K562 (cell line): ENCODE measurements around the gene PJA1. TPM values are rescaled to one million over a fixed set of nuclear protein-coding genes. Genes with fewer than 3 reads are reported as not detected.

Experiments
- ATAC-seq: fragments of 200-7000 bp; cut with Tn5 transposase; 3 replicates; pipeline ENCODE4 v1.9.1; 2020; ENCODE audit warnings: moderate library complexity
- BruUV-seq: library from RNA; stranded (reverse); fragments of 400-500 nt; replicated peaks from 2 replicates; lab custom pipeline; 2021; lab: Mats Ljungman, UMichigan
- CTCF ChIA-PET: fragments of 300-600 bp; formaldehyde crosslinking; extraction: SDS; loops from one replicate; lab custom pipeline; 2021; ENCODE audit warnings: low intra/inter-chr PET ratio; lab: Yijun Ruan, JAX
- POLR2A ChIA-PET: fragments of 300-600, 350-650 bp; sonication (Branson Sonifier 250); formaldehyde crosslinking; extraction: SDS; loops from one replicate; lab custom pipeline; 2021; ENCODE audit warnings: antibody characterized with exemption, inconsistent platforms; lab: Yijun Ruan, JAX
- DNase-seq, 4 experiments: peaks; one replicate each; pipeline versions ENCODE4 v3.0.0 to v3.0.0-alpha.2; 2011 to 2018; ENCODE audit warnings: low spot score in 3 of 4, mixed read lengths in 3 of 4; ENCODE audit errors: extremely low read depth in 1 of 4
- FAIRE-seq: peaks from 2 replicates; lab custom pipeline; 2011; peaks lifted over from hg19 to GRCh38; lab: Jason Lieb, UNC
- H2AFZ ChIP-seq: 2 replicates; pipeline ENCODE4 v1.6.0; 2011; ENCODE audit warnings: low read depth, low read length, control low read depth, inconsistent platforms
- H3K27ac ChIP-seq: fragments of 200-600 bp; 3 replicates; pipeline ENCODE4 v1.8.0; 2011; ENCODE audit warnings: low read depth, mild to moderate bottlenecking, control low read depth, inconsistent platforms, low read length, moderate library complexity, mixed read lengths; ENCODE audit errors: extremely low read depth
- H3K27me3 ChIP-seq, 2 experiments: fragments of 300-600 bp in 1 of 2; 2 replicates in 1 of 2; 3 replicates in 1 of 2; pipeline versions ENCODE4 v1.6.0 to v1.8.0; 2011; ENCODE audit warnings: inconsistent platforms in 2 of 2, low read length in 2 of 2, mild to moderate bottlenecking in 1 of 2, mixed read lengths in 1 of 2, moderate library complexity in 1 of 2; ENCODE audit not compliant: control insufficient read depth in 2 of 2, insufficient read depth in 2 of 2
- H3K36me3 ChIP-seq: fragments of 300-600 bp; 3 replicates; pipeline ENCODE4 v1.8.0; 2011; ENCODE audit warnings: mild to moderate bottlenecking, low read length, inconsistent platforms; ENCODE audit not compliant: control insufficient read depth, insufficient read depth
- H3K4me1 ChIP-seq, 2 experiments: fragments of 200-600 bp in 1 of 2; replicated peaks in 1 of 2; 2 replicates in 1 of 2; 3 replicates in 1 of 2; pipeline versions ENCODE4 v1.5.1 to v1.8.0; 2011; ENCODE audit warnings: inconsistent platforms in 2 of 2, low read length in 2 of 2, mild to moderate bottlenecking in 1 of 2, mixed read lengths in 1 of 2, moderate library complexity in 1 of 2; ENCODE audit not compliant: control insufficient read depth in 2 of 2, insufficient read depth in 2 of 2
- H3K4me2 ChIP-seq: 2 replicates; pipeline ENCODE4 v1.6.1; 2011; ENCODE audit warnings: low read length, control low read depth, inconsistent platforms, mixed read lengths; ENCODE audit not compliant: insufficient read depth
- H3K4me3 ChIP-seq: fragments of 200-600 bp; sonication (generic), shearing (Covaris generic); 2 replicates; pipeline ENCODE4 v1.5.1; 2016; ENCODE audit warnings: control low read depth, inconsistent platforms
- H3K79me2 ChIP-seq: fragments of 200-600 bp; 3 replicates; pipeline ENCODE4 v1.8.0; 2011; ENCODE audit warnings: low read length, inconsistent platforms; ENCODE audit not compliant: control insufficient read depth, insufficient read depth
- H3K9ac ChIP-seq, 2 experiments: 2 replicates each; pipeline versions ENCODE4 v1.6.0 to v1.6.1; 2011; ENCODE audit warnings: low read depth in 2 of 2, low read length in 2 of 2, control low read depth in 1 of 2, inconsistent platforms in 1 of 2, mild to moderate bottlenecking in 1 of 2, mixed read lengths in 1 of 2; ENCODE audit not compliant: insufficient read depth in 1 of 2
- H3K9me1 ChIP-seq: one replicate; pipeline ENCODE4 v1.6.0; 2011; ENCODE audit warnings: inconsistent platforms, mild to moderate bottlenecking, low read length, moderate library complexity; ENCODE audit not compliant: control insufficient read depth, insufficient read depth
- H3K9me3 ChIP-seq: replicated peaks from 2 replicates; pipeline ENCODE4 v1.5.1; 2011; ENCODE audit warnings: low read depth, low read length, inconsistent platforms; ENCODE audit not compliant: control insufficient read depth, insufficient read depth
- H4K20me1 ChIP-seq: replicated peaks from 2 replicates; pipeline ENCODE4 v1.6.1; 2011; ENCODE audit warnings: low read length, inconsistent platforms, mixed read lengths; ENCODE audit not compliant: control insufficient read depth, insufficient read depth
- CSDE1 ChIP-seq, 2 experiments: fragments of 450-650 bp; IDR thresholded peaks; 2 replicates each; pipeline ENCODE4 v1.6.1; 2016; ENCODE audit warnings: mild to moderate bottlenecking in 1 of 2
- FOSL1 ChIP-seq: fragments of 200-800 bp; sonication (Bioruptor generic); conservative IDR thresholded peaks from 2 replicates; pipeline ENCODE4 v1.6.1; 2016; ENCODE audit warnings: missing genetic modification characterization, missing compliant biosample characterization
- HDAC6 ChIP-seq: IDR thresholded peaks from 2 replicates; pipeline ENCODE4 v1.6.1; 2012; ENCODE audit warnings: low read depth, mild to moderate bottlenecking, control low read depth, inconsistent platforms, low read length, moderate library complexity
- HNRNPUL1 ChIP-seq: fragments of 200-400 bp; formaldehyde crosslinking; IDR thresholded peaks from 2 replicates; pipeline ENCODE4 v1.6.1; 2017; ENCODE audit warnings: low read length
- JUNB ChIP-seq: fragments of 450-650 bp; formaldehyde crosslinking; conservative IDR thresholded peaks from 2 replicates; pipeline ENCODE4 v1.4.0; 2020; ENCODE audit warnings: mild to moderate bottlenecking
- L3MBTL2 ChIP-seq: fragments of 450-650 bp; IDR thresholded peaks from 2 replicates; pipeline ENCODE4 v1.6.1; 2016; ENCODE audit warnings: mild to moderate bottlenecking, moderate library complexity
- MCM3 ChIP-seq: fragments of 450-650 bp; IDR thresholded peaks from 2 replicates; pipeline ENCODE4 v1.6.1; 2016
- MTA1 ChIP-seq: fragments of 450-650 bp; IDR thresholded peaks from 2 replicates; pipeline ENCODE4 v1.6.1; 2017; ENCODE audit warnings: borderline replicate concordance
- MTA2 ChIP-seq: fragments of 450-650 bp; IDR thresholded peaks from 2 replicates; pipeline ENCODE4 v1.6.1; 2016; ENCODE audit warnings: low read depth
- POLR2AphosphoS2 ChIP-seq: IDR thresholded peaks from 2 replicates; pipeline ENCODE4 v1.6.1; 2012; ENCODE audit warnings: low read length, improper control_type of control experiment
- ZNF239 ChIP-seq: fragments of 250-450 bp; sonication (Bioruptor Pico); IDR thresholded peaks from 2 replicates; pipeline ENCODE4 v1.4.0; 2020; ENCODE audit warnings: mild to moderate bottlenecking
- ZNF764 ChIP-seq: fragments of 250-450 bp; sonication (Bioruptor Pico); IDR thresholded peaks from 2 replicates; pipeline ENCODE4 v1.4.0; 2020; ENCODE audit warnings: low read depth, mild to moderate bottlenecking, moderate library complexity
- WGBS: fragments of 100-300 bp; shearing (Covaris generic); methylation state at CpG from one replicate; pipeline ENCODE4 v1.1.6; 2016; ENCODE audit warnings: low coverage, mixed read lengths; ENCODE audit not compliant: insufficient coverage; ENCODE audit errors: missing lambda C conversion rate; 5-methylcytosine and 5-hydroxymethylcytosine counted together
- in situ Hi-C: fragments of 300-500 bp; cut with MboI; formaldehyde crosslinking; loops from 4 replicates; pipeline ENCODE4 v1.15.0; 2018; ENCODE audit warnings: inconsistent platforms, mixed read lengths
- intact Hi-C: fragments of 100-400 bp; cut with micrococcal nuclease; formaldehyde crosslinking; loops from 2 replicates; pipeline ENCODE4 v1.14.2; 2022
- polyA plus RNA-seq, 8 experiments: library from polyadenylated mRNA; depleted of rRNA in 4 of 8; stranded (reverse) in 5 of 8; unstranded in 3 of 8; fragments of >200 nt; fragmentation: Nextera tagmentation in 2 of 8; fragmentation: Illumina TruSeq in 1 of 8; extraction: Ambion mirVana in 2 of 8; extraction: Trizol in 1 of 8; gene quantifications; 2 replicates each; pipeline versions ENCODE4 v1.2.1 to v1.2.3, GENCODE V29; 2011 to 2014; ENCODE audit warnings: inconsistent platforms in 1 of 8, missing spikeins in 1 of 8
- total RNA-seq, 7 experiments: library from RNA; depleted of rRNA in 6 of 7; stranded (reverse); fragments of >200 nt in 6 of 7; fragmentation: Illumina TruSeq in 2 of 7; extraction: Trizol in 2 of 7; gene quantifications; 2 replicates each; pipeline versions ENCODE4 v1.2.1 to v1.2.3, GENCODE V29; 2011 to 2021; ENCODE audit warnings: low replicate concordance in 1 of 7

PJA1 gene
- total and polyA plus RNA-seq, 9 of the 15 experiments (the other 6 are each of a cell fraction or from before 2014, with no cell fraction given), result 1.6 to 6.0 (median 4.0) TPM

DNA sequence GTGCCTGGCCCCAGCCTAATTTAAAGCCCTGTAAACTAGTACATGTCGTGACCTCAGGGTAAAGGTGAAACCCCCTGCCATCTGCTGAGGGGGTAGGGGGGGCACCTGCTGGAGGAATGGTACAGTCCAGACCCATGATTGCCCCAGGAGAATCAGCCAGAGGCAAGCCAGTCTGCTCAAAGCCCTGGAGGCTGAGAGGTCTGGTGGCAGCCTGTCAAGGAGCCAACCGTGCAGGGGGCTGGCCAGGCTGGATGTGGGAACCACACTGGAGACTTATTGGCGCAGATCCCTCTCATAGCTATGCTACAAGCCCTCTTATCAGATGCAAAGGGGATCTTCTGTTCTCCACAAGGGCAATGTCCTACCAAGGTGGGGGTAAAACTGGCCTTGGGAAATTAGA, 31.4 kb upstream of the PJA1 start:
- Histone ChIP-seq H3K4me1 (no peaks in the 10 kb centered on the region), H3K27me3 (peaks cover 0 to 3% of the 10 kb centered on the region in 2 experiments; a peak in 1 of 5 replicates), H3K4me3 (no peak overlapping the region), H3K4me2 (no peak overlapping the region), H3K9me1 (no peaks in the 10 kb centered on the region), H3K9me3 (no peaks in the 10 kb centered on the region), H3K79me2 (no peaks in the 10 kb centered on the region), H2AFZ (no peak overlapping the region), H3K27ac (no peak overlapping the region), H4K20me1 (no peaks in the 10 kb centered on the region), H3K36me3 (no peaks in the 10 kb centered on the region), H3K9ac (no peak overlapping the region)
- in situ Hi-C loops, result no loop called here
- ChIA-PET CTCF (no interaction called here), POLR2A (no interaction called here)
- 13% methylated on average over 2 of the region's 3 CpGs for WGBS
- no peak for TF ChIP-seq MCM3
- no peak for ATAC-seq
- FAIRE-seq, result no peak
- DNase-seq, result no peak
- no TSS peak for BruUV-seq
- intact Hi-C loops, result no loop called here

DNA sequence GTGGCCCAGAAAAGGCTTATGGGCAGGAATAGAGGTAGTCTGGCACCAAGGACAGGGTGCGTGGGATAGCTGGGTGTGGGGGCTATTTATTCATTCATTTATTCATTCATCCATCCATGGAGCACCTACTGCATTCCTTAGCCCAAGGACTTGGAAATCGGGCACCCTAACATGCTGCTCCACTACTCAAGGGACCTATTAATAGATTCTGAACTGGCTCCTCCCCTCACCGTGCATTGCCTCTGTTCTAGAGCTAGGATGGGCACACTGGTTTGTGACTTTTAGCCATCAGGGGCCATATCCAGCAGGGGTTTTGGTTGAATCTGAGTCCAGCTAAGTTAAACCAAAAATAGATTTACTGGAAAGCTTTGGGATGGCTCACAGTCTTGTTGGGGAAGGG, 30.6 kb upstream of the PJA1 start:
- Histone ChIP-seq H3K9me1 (no peaks in the 10 kb centered on the region), H3K36me3 (no peaks in the 10 kb centered on the region), H3K79me2 (no peaks in the 10 kb centered on the region), H3K27ac (no peak overlapping the region), H3K4me2 (no peak overlapping the region), H4K20me1 (no peaks in the 10 kb centered on the region), H3K9me3 (no peaks in the 10 kb centered on the region), H2AFZ (no peak overlapping the region), H3K4me1 (no peaks in the 10 kb centered on the region), H3K9ac (no peak overlapping the region), H3K27me3 (no peaks in the 10 kb centered on the region), H3K4me3 (no peak overlapping the region)
- in situ Hi-C loops, result no loop called here
- no TSS peak for BruUV-seq
- intact Hi-C loops, result no loop called here
- ATAC-seq (no peak), FAIRE-seq (no peak), DNase-seq (no peak)
- ChIA-PET POLR2A (no interaction called here), CTCF (no interaction called here)
- TF ChIP-seq FOSL1 (tag) (no peak), MTA1 (no peak), HDAC6 (no peak), HNRNPUL1 (no peak), CSDE1 (IDR thresholded peaks at IDR 0.05) (no peak), JUNB (CRISPR knock-in tag) (no peak), ZNF764 (CRISPR knock-in tag) (no peak), ZNF239 (CRISPR knock-in tag) (no peak), L3MBTL2 (no peak), POLR2AphosphoS2 (no peak), MTA2 (no peak)
- whole genome bisulfite sequencing, result 0% methylated on average over 2 of the region's 3 CpGs
